BJ (cell line): Measurements from ENCODE around the gene FHDC1. TPM values are rescaled to one million over a fixed set of nuclear protein-coding genes. Genes with fewer than 3 reads are reported as not detected.

Source experiments
- CTCF ChIA-PET: fragments of 350-600 bp; formaldehyde crosslinking; extraction: SDS; loops from one replicate; lab custom pipeline; 2021; ENCODE audit warnings: antibody characterized with exemption, inconsistent platforms; lab: Yijun Ruan, JAX
- POLR2A ChIA-PET: fragments of 300-600 bp; sonication (Branson Sonifier 250); formaldehyde crosslinking; extraction: SDS; loops from one replicate; lab custom pipeline; 2021; ENCODE audit warnings: antibody characterized with exemption; lab: Charles Lee
- DNase-seq: peaks from one replicate; pipeline ENCODE4 v3.0.0-alpha.2; 2011; ENCODE audit warnings: low read depth
- H3K27me3 ChIP-seq: 2 replicates; pipeline ENCODE4 v1.6.0; 2011; ENCODE audit warnings: low read length; ENCODE audit not compliant: control insufficient read depth, insufficient read depth
- H3K36me3 ChIP-seq: 2 replicates; pipeline ENCODE4 v1.5.1; 2011; ENCODE audit warnings: low read length; ENCODE audit not compliant: control insufficient read depth, insufficient read depth
- H3K4me3 ChIP-seq: 2 replicates; pipeline ENCODE4 v1.5.1; 2011; ENCODE audit warnings: low read depth, mild to moderate bottlenecking, control low read depth, low read length
- CTCF ChIP-seq: IDR thresholded peaks from 2 replicates; pipeline ENCODE4 v1.5.1; 2011; ENCODE audit warnings: low read depth, mild to moderate bottlenecking, control low read depth, inconsistent platforms, low read length, moderate library complexity; ENCODE audit not compliant: insufficient read depth
- polyA plus RNA-seq: library from polyadenylated mRNA; depleted of rRNA; stranded (reverse); fragments of >200 nt; gene quantifications from 2 replicates; pipeline ENCODE4 v1.2.3, GENCODE V29; 2011

Gene FHDC1
- polyA plus RNA-seq, 1 experiment, result 0.17 TPM

DNA sequence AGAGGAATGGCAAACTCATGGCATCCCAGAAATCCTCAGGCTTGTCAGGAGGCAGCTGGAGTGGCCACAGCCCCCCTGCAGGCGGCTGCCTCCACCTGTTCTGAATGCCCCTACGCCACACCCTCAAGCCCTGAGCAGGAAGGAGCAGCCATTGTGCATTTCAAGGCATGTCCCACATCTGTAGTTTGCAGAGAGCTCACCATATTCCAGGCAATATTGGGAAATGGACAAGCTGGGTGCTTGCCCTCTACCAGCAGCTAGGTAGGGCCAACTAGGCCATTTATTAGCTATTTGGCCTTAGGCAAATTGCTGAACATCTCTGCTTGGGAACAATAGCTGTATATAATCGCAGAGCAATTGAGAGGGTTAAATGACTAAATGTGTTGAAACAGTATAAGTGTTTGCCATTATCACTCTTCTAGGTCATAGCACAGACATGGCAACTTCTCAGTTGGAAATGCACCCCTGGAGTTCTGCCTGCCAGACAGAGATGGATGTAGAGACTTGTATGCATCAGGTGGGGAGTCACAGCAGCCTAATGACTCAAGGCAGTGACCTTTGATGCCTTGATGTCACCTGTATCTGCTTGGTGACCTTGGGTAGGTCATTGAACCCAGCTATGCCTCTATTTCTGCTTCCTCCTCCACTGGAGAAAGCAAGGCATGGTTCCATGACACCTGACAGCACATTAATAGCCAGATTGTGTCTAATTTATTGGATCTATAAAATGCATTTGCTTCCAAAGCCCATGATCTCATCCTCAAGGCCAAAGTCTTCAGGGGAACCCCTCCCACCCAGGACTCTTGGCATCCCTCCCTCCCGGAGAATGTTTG lies 52.8 kb downstream of the FHDC1 start:
- DNase-seq, result no peak
- ChIA-PET CTCF (interaction anchor here (1.4 kb wide), 1 partner anchor 15 kb away, joined by 3 read pairs; no protein-coding TSS in a partner anchor), POLR2A (no interaction called here)
- TF ChIP-seq CTCF, result no peak
- Histone ChIP-seq H3K4me3 (no peak overlapping the region), H3K36me3 (no peaks in the 10 kb centered on the region), H3K27me3 (peaks cover 5% of the 10 kb centered on the region; the same call in 1 of the 2 replicates)

DNA sequence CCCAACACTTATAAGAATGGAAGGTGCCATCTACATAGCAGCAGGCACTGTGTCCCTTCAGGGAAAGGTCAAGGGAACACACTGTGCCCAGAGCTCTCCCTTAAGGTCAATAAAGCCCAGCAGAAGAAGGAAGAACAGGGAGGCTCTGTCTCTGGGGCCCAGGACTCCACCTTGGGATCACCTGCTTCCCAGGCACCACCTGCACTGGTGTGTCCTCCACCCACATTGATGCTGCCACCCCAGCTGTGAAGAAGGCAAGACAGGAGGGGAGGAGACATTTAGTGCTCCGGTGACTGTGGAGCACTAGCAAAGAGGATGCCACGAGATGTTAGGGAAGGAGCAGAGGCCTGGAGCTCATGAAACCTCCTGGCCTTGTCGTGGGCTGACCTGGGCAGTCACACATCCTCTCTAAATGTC lies 53.4 kb downstream of the FHDC1 start:
- Histone ChIP-seq H3K36me3 (no peaks in the 10 kb centered on the region), H3K27me3 (peaks cover 5% of the 10 kb centered on the region; the same call in 1 of the 2 replicates), H3K4me3 (no peak overlapping the region)
- CTCF ChIA-PET, result no interaction called here
- DNase-seq, result no peak
- no peak for TF ChIP-seq CTCF
- POLR2A ChIA-PET, result no interaction called here

DNA sequence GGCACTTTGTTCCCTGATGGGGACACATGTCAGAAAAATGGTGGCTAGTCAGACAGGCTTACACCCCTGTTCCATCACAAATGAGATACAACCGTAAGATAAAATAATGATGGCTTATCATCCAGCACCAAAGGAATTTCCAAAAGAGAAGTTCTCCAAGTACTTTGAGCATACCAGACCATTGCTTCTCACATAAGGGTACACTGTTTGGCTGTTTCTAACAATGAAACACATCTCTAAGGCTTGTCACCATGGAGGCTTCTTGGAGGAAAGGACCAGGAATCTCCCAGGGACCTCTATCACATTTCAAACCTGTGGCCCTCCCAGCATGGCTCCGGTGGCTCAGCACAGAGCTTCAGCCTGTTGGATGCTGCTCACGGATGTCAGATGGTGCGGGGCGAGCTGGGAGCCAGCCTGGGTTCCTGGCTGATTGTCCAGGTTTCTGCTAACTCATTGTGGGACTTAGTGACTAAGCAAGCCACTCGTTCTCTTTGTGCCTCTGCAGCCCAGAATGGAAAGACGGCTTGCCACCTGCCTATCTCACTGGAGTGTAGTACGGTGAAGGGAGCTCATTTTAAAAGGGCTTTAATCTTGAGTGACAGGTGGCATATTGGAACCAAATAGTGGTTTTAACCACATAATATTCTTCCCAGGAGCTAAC lies 54.5 kb downstream of the FHDC1 start:
- POLR2A ChIA-PET, result no interaction called here
- DNase-seq, result no peak
- peaks cover 7% of the 10 kb centered on the region for H3K27me3 ChIP-seq
- CTCF ChIA-PET, result interaction anchor here (1.3 kb wide), 1 partner anchor 9 kb away, joined by 3 read pairs; no protein-coding TSS in a partner anchor
- H3K36me3 ChIP-seq, result no peaks in the 10 kb centered on the region
- TF ChIP-seq CTCF, result no peak
- H3K4me3 ChIP-seq, result no peak overlapping the region

DNA sequence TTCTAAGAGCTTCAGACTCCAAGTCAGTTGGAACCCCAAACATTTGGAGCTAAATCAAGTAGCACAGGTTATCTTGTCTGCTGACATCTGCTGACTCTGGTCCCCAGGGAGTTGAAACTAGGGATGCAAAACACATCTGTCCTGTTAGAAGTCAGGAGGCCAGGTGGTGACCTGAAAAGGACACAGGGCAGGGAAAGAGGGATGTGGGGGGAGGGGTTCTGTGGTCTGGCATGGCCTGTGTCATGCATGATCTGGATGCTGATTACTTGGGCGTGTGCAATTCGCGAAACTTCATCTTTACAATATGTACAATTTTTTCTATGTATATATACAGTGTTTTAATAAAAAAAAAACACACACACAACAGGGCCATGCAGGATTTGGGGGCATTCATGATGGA lies 55.3 kb downstream of the FHDC1 start:
- DNase-seq, result no peak
- Histone ChIP-seq H3K27me3 (peaks cover 9% of the 10 kb centered on the region), H3K36me3 (no peaks in the 10 kb centered on the region), H3K4me3 (no peak overlapping the region)
- CTCF ChIA-PET, result interaction anchor here (1.3 kb wide), 1 partner anchor 10 kb away, joined by 3 read pairs; no protein-coding TSS in a partner anchor
- POLR2A ChIA-PET, result no interaction called here
- TF ChIP-seq CTCF, result no peak

GRCh38 chr4:152992027-152992426 lies 55.9 kb downstream of the FHDC1 start:
- Histone ChIP-seq H3K36me3 (no peaks in the 10 kb centered on the region), H3K4me3 (no peak overlapping the region), H3K27me3 (peaks cover 8% of the 10 kb centered on the region)
- POLR2A ChIA-PET, result no interaction called here
- no peak for TF ChIP-seq CTCF
- DNase-seq, result no peak
- CTCF ChIA-PET, result no interaction called here
